Peyer's patch (tissue), 4 donors: ENCODE data around the gene HAL.
A peak's percentile ranks its signal among the peaks of the same experiment; 100 is the strongest.

ENCODE experiments used
- CTCF ChIP-seq, 6 experiments: fragments of 450-650 bp in 4 of 6; fragments of 200-600 bp in 2 of 6; sonication (generic) in 1 of 6; IDR thresholded peaks; one replicate each; pipeline ENCODE4 v1.5.1; 2017 to 2019; ENCODE audit warnings: antibody characterized with exemption in 6 of 6, mild to moderate bottlenecking in 3 of 6, moderate library complexity in 1 of 6
- POLR2A ChIP-seq, 2 donors: fragments of 450-650 bp; IDR thresholded peaks; one replicate each; pipeline ENCODE4 v1.5.1; 2017; ENCODE audit warnings: antibody characterized with exemption in 2 of 2, mild to moderate bottlenecking in 2 of 2, moderate library complexity in 2 of 2

- peak in 1 of 6 experiments; percentile 7 for TF ChIP-seq CTCF (IDR thresholded peaks at IDR 0.05)
- TF ChIP-seq POLR2A (IDR thresholded peaks at IDR 0.05): peak; percentile 83 to 88
Observed at GRCh38 chr12:96035283-96036236, 39.4 kb upstream of the HAL start, which contains the start of gene LTA4H.
